IPS DF 4.7 (cell line): ENCODE data around the gene SERAC1.
"Not testable (repeated sequence)": the region's sequence is repeated elsewhere in the genome, so short reads cannot be mapped to it uniquely, and the experiment has no call there.

ENCODE experiments used
- DNase-seq: peaks from one replicate; pipeline ENCODE4 v3.0.0-alpha.2; 2013; ENCODE audit warnings: low spot score; ENCODE audit errors: extremely low read depth

SERAC1 gene

GRCh38 chr6:158174514-158174913, 6.5 kb upstream of the SERAC1 start:
- DNase-seq, result no peak

GRCh38 chr6:158174024-158174423, 6.0 kb upstream of the SERAC1 start:
- DNase-seq, result no peak

- DNase-seq, result no peak
Measured at GRCh38 chr6:158172001-158172400, 3.9 kb upstream of the SERAC1 start.

GRCh38 chr6:158170656-158171081, 2.6 kb upstream of the SERAC1 start:
- DNase-seq, result no peak

- DNase-seq, result not testable (repeated sequence)
Measured at GRCh38 chr6:158169634-158170033, 1.6 kb upstream of the SERAC1 start.

- no peak for DNase-seq
Measured at GRCh38 chr6:158165919-158166416, 2.1 kb downstream of the SERAC1 start.

- no peak for DNase-seq
Measured at GRCh38 chr6:158164579-158165170, 3.4 kb downstream of the SERAC1 start.

GRCh38 chr6:158161566-158162254, 6.4 kb downstream of the SERAC1 start:
- DNase-seq, result no peak

- no peak for DNase-seq
Measured at GRCh38 chr6:158160932-158161539, 7.0 kb downstream of the SERAC1 start.

GRCh38 chr6:158158748-158159147, 9.3 kb downstream of the SERAC1 start:
- no peak for DNase-seq

GRCh38 chr6:158158123-158158522, 9.9 kb downstream of the SERAC1 start:
- no peak for DNase-seq

GRCh38 chr6:158157064-158157764, 10.8 kb downstream of the SERAC1 start:
- no peak for DNase-seq

GRCh38 chr6:158154816-158155215, 13.2 kb downstream of the SERAC1 start:
- no peak for DNase-seq

- DNase-seq, result no peak
Measured at GRCh38 chr6:158153576-158153975, 14.5 kb downstream of the SERAC1 start.

GRCh38 chr6:158152659-158153058, 15.4 kb downstream of the SERAC1 start:
- DNase-seq, result no peak

- DNase-seq, result not testable (repeated sequence)
Measured at GRCh38 chr6:158152025-158152424, 16.0 kb downstream of the SERAC1 start.

GRCh38 chr6:158150701-158151100, 17.4 kb downstream of the SERAC1 start:
- DNase-seq, result no peak

GRCh38 chr6:158149641-158150040, 18.4 kb downstream of the SERAC1 start:
- no peak for DNase-seq

GRCh38 chr6:158143700-158144099, 24.4 kb downstream of the SERAC1 start:
- DNase-seq, result no peak

- DNase-seq, result no peak
Measured at GRCh38 chr6:158142789-158143188, 25.3 kb downstream of the SERAC1 start.

- no peak for DNase-seq
Measured at GRCh38 chr6:158131926-158132325, 36.1 kb downstream of the SERAC1 start.

GRCh38 chr6:158125271-158125670, 42.8 kb downstream of the SERAC1 start:
- no peak for DNase-seq
